GM12872 (cell line): ENCODE results near the gene HLA-DQA1.

Experiments
- TF ChIP-seq, protein P1 (sequence below): IDR thresholded peaks from 3 replicates; pipeline ENCODE4 v1.5.1; 2011; ENCODE audit warnings: low read depth, mild to moderate bottlenecking, low read length, moderate library complexity; ENCODE audit not compliant: insufficient read depth

The HLA-DQA1 gene

DNA sequence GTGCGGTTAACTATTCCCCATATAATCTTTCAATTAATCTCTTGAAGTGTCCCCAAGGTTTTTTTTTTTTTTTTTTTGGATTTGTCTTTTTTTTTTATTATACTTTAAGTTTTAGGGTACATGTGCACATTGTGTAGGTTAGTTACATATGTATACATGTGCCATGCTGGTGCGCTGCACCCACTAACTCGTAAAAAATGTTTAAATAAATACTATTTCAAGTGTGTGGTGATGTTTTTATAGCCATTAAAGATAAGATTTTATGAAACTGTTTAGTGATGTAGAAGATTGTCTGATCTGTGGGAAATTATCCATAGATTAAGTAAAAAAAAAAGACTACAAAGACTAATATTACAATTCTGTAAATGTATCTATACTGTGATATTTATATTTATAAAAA is 12.6 kb upstream of the HLA-DQA1 start:
- TF ChIP-seq, protein P1, sequence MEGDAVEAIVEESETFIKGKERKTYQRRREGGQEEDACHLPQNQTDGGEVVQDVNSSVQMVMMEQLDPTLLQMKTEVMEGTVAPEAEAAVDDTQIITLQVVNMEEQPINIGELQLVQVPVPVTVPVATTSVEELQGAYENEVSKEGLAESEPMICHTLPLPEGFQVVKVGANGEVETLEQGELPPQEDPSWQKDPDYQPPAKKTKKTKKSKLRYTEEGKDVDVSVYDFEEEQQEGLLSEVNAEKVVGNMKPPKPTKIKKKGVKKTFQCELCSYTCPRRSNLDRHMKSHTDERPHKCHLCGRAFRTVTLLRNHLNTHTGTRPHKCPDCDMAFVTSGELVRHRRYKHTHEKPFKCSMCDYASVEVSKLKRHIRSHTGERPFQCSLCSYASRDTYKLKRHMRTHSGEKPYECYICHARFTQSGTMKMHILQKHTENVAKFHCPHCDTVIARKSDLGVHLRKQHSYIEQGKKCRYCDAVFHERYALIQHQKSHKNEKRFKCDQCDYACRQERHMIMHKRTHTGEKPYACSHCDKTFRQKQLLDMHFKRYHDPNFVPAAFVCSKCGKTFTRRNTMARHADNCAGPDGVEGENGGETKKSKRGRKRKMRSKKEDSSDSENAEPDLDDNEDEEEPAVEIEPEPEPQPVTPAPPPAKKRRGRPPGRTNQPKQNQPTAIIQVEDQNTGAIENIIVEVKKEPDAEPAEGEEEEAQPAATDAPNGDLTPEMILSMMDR = no peak

DNA sequence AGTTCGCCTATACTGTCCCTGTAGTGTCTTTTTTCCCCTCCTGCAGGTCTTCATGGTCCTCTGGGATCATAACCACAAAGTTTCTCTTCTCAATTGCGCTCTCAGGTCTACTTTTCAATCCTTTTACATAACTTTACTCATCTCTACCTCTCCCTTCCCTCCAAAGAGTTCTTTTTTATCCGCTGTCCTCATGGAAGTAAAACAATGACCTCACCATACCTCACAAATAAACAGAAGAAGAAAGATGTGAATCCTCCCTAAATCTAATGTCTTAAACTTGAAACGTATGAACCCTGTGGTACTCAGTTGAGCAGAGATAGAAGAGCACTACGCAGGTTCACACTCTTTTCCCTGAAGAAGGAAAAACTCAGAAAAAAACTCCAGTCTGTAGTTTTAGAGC is 12.1 kb upstream of the HLA-DQA1 start:
- TF ChIP-seq, protein P1 = no peak

DNA sequence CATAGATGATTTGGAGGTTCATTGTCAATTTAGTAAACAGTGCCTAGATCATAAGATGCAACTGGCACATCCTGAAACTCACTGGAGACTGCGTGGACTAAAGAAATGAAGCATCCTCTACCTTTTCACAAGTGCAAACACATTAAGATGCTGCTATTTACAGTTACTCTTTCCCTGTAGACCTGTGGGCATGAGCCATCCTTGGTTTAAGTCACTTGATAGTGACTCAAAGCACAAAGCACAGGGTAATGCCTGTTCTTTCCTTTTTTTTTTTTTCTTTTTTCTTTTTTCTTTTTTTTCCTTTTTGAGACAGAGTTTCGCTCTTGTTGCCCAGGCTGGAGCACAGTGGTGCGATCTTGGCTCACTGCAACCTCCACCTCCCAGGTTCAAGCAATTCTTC is 10.0 kb upstream of the HLA-DQA1 start:
- TF ChIP-seq, protein P1 = no peak

DNA sequence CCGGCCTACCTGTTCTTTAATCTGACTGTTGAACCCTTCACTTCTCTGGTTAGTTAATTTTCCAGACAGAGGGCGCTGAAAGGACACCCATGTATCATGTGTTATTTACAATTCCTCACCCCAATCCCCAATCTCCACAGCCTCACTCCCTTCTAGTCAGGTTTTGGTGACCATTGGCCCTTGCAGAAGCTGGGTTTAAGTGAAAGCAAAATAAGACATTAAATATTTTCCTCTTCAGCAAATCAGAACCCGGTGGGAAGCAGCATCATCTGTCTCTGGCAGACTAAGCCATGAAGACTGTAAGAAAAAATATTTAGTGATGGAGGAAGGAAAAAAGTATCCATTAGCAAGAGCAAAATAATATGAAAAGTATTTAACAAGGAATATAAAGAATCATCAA is 9.4 kb upstream of the HLA-DQA1 start:
- TF ChIP-seq, protein P1 = no peak

DNA sequence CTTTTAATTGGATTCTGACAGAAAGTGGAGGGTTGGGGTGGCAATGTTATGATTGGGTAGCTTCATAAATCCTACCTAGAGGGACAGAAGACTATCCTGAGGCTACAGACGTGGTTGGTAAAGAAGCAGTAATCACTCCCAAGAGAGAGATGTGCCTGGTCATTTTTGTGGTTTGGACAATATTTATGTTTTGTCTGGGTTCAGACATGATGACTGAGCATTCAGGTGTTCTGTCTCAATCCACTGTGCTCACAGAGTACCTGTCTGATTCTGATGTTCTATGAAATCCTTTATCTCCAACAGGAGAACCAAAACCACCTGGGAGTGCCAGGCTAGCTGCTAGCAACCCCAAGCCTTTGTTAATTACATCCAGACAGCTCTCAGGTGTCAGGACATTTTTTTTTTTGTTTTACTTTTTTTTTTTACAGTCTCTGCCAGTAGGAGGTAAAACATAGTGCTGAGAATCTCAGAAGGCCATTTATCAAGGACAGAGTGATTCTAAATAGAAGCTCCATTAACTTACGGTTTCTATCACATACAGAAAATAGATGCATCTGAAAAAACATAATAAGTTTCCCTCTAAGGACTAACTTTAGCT is 1.6 kb upstream of the HLA-DQA1 start:
- TF ChIP-seq, protein P1 = no peak

DNA sequence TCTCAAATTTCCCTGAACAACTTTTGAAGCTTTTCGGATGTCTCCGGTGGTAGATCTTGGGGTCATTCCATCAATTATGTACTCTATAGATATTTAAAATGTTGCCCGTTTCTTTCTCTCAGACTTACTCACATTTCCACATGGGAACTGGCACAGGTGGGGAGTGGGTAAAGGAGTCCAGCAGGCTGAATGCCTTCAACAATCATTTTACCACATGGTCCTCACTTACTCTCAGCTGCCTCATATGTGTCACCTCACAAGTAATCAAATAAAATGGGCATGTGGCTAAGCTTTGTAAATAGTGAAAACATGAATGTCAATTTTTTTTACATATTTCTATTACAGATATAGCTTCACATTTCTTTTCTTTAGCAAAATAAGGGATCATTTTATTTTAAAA is 677 bp downstream of the HLA-DQA1 start:
- TF ChIP-seq, protein P1 = no peak

DNA sequence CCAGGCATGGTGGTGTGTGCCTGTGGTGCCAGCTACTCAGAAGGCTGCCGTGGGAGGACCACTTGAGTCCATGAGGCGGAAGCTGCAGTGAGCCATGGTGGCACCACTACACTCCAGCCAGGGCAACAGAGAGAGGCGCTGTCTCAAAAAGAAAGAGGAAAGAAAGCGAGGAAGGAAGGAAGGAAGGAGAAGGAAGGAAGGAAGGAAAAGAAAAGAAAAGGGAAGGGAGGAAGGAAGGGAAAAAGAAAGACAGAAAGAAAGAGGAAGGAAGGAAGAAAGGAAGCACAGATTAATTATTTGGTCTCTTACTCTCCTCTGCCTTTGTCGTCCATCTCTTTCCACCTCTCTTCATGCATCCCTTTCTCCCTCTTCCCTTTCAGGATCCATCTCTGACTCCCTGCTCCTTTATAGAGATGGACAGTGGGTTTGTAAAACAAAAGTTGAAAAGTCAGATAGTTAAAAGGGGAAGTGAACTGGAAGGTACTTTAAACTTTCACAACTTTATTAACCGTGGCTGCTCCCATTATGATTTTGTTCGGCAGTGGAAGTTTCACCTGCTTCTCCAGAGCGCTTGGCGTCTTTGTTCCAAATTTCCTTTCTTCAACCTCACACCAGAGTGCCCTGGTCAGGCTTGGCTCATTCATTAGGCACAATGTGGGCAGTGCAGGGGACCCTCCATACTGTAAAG is 1.5 kb downstream of the HLA-DQA1 start:
- TF ChIP-seq, protein P1 = no peak
